H1 (cell line): ENCODE measurements around the gene SLC6A18. TPM values are rescaled to one million over a fixed set of nuclear protein-coding genes. Genes with fewer than 3 reads are reported as not detected.

Experiments
- CTCF ChIA-PET: fragments of 300-600 bp; sonication (Branson Sonifier 250); formaldehyde crosslinking; loops from one replicate; lab custom pipeline; 2021; ENCODE audit not compliant: partially characterized antibody; lab: Charles Lee
- POLR2A ChIA-PET: fragments of 300-600 bp; sonication (Branson Sonifier 250); formaldehyde crosslinking; loops from one replicate; lab custom pipeline; 2021; ENCODE audit warnings: inconsistent platforms; ENCODE audit not compliant: partially characterized antibody; lab: Charles Lee
- DNase-seq, 2 experiments: peaks; one replicate each; pipeline versions ENCODE4 v3.0.0 to v3.0.0-alpha.2; 2010 to 2022; ENCODE audit warnings: low spot score in 2 of 2, low read depth in 1 of 2, mixed read lengths in 1 of 2
- FAIRE-seq: peaks from 2 replicates; lab custom pipeline; 2011; peaks lifted over from hg19 to GRCh38; lab: Jason Lieb, UNC
- H2AFZ ChIP-seq: 2 replicates; pipeline ENCODE4 v1.8.1; 2012; ENCODE audit warnings: low read length, inconsistent platforms
- H2AK5ac ChIP-seq: 2 replicates; pipeline ENCODE4 v1.6.1; 2013; ENCODE audit warnings: low read depth, low read length
- H2BK120ac ChIP-seq: replicated peaks from 2 replicates; pipeline ENCODE3; 2013; ENCODE audit warnings: low read depth, low read length, inconsistent platforms
- H2BK12ac ChIP-seq: 2 replicates; pipeline ENCODE4 v1.6.1; 2013; ENCODE audit warnings: low read depth, low read length
- H2BK15ac ChIP-seq: 2 replicates; pipeline ENCODE4 v1.6.1; 2013; ENCODE audit warnings: low read length
- H2BK20ac ChIP-seq: 2 replicates; pipeline ENCODE4 v1.6.1; 2013; ENCODE audit warnings: low read length
- H2BK5ac ChIP-seq: 2 replicates; pipeline ENCODE4 v1.6.1; 2013; ENCODE audit warnings: low read depth, low read length
- H3K14ac ChIP-seq: 2 replicates; pipeline ENCODE4 v1.6.1; 2013; ENCODE audit warnings: inconsistent platforms; ENCODE audit not compliant: insufficient read length
- H3K18ac ChIP-seq: 2 replicates; pipeline ENCODE4 v1.6.1; 2013; ENCODE audit warnings: low read length; ENCODE audit errors: extremely low read depth
- H3K23ac ChIP-seq: 2 replicates; pipeline ENCODE4 v1.6.1; 2013; ENCODE audit warnings: inconsistent platforms; ENCODE audit not compliant: insufficient read length
- H3K23me2 ChIP-seq: 2 replicates; pipeline ENCODE4 v1.6.1; 2013; ENCODE audit warnings: low read depth, low read length
- H3K27ac ChIP-seq: 2 replicates; pipeline ENCODE4 v1.6.1; 2011; ENCODE audit warnings: low read depth, low read length, inconsistent platforms
- H3K27me3 ChIP-seq, 4 experiments: replicated peaks in 1 of 4; 1 replicate in 1 of 4; 2 replicates in 3 of 4; pipeline versions ENCODE4 v1.6.1 to v1.8.1; 2011 to 2013; ENCODE audit warnings: low read length in 3 of 4, mild to moderate bottlenecking in 3 of 4, inconsistent platforms in 2 of 4, mixed read lengths in 2 of 4, moderate library complexity in 1 of 4; ENCODE audit not compliant: control insufficient read depth in 3 of 4, insufficient read depth in 3 of 4; ENCODE audit errors: extremely low read depth in 1 of 4
- H3K36me3 ChIP-seq, 4 experiments: 2 replicates each; pipeline versions ENCODE4 v1.6.1 to v1.8.1; 2011 to 2013; ENCODE audit warnings: mild to moderate bottlenecking in 4 of 4, low read length in 3 of 4, moderate library complexity in 2 of 4, control low read depth in 1 of 4, inconsistent platforms in 1 of 4; ENCODE audit not compliant: insufficient read depth in 4 of 4, control insufficient read depth in 2 of 4
- H3K4ac ChIP-seq: replicated peaks from 2 replicates; pipeline ENCODE3; 2013; ENCODE audit warnings: low read length, low read depth, mixed read lengths, inconsistent platforms; ENCODE audit not compliant: insufficient read length
- H3K4me1 ChIP-seq, 4 experiments: replicated peaks in 1 of 4; 1 replicate in 1 of 4; 2 replicates in 3 of 4; pipeline versions ENCODE4 v1.6.1 to v1.8.1; 2011 to 2013; ENCODE audit warnings: low read length in 3 of 4, inconsistent platforms in 2 of 4, mixed read lengths in 1 of 4; ENCODE audit not compliant: insufficient read depth in 4 of 4, control insufficient read depth in 3 of 4
- H3K4me2 ChIP-seq, 2 experiments: 2 replicates each; pipeline versions ENCODE4 v1.6.1 to v1.8.1; 2011 to 2013; ENCODE audit warnings: low read depth in 2 of 2, low read length in 2 of 2, control low read depth in 1 of 2, inconsistent platforms in 1 of 2, mild to moderate bottlenecking in 1 of 2; ENCODE audit not compliant: insufficient read depth in 1 of 2
- H3K4me3 ChIP-seq, 4 experiments: fragments of 200-600, 300-600 bp in 1 of 4; sonication (generic), shearing (Covaris generic), sonication (Bioruptor Twin) in 1 of 4; 2 replicates each; pipeline versions ENCODE4 v1.5.1 to v1.8.1; 2011 to 2016; ENCODE audit warnings: low read length in 4 of 4, low read depth in 3 of 4, control low read depth in 2 of 4, inconsistent platforms in 2 of 4, mild to moderate bottlenecking in 2 of 4, mixed read lengths in 1 of 4, moderate library complexity in 1 of 4; ENCODE audit not compliant: insufficient read depth in 2 of 4; ENCODE audit errors: extremely low read depth in 1 of 4
- H3K56ac ChIP-seq: replicated peaks from 2 replicates; pipeline ENCODE3; 2013; ENCODE audit warnings: low read depth, mild to moderate bottlenecking, mixed read lengths, low read length, inconsistent platforms; ENCODE audit not compliant: insufficient read length
- H3K79me1 ChIP-seq: 2 replicates; pipeline ENCODE4 v1.6.1; 2013; ENCODE audit warnings: low read depth, low read length, control low read depth
- H3K79me2 ChIP-seq, 2 experiments: 2 replicates each; pipeline versions ENCODE4 v1.6.1 to v1.8.1; 2012 to 2013; ENCODE audit warnings: low read length in 2 of 2, mild to moderate bottlenecking in 2 of 2, inconsistent platforms in 1 of 2; ENCODE audit not compliant: insufficient read depth in 2 of 2, control insufficient read depth in 1 of 2
- H3K9ac ChIP-seq, 4 experiments: replicated peaks in 1 of 4; 1 replicate in 1 of 4; 2 replicates in 3 of 4; pipeline versions ENCODE4 v1.6.1 to v1.8.1; 2011 to 2013; ENCODE audit warnings: low read depth in 3 of 4, low read length in 3 of 4, control low read depth in 2 of 4, mild to moderate bottlenecking in 2 of 4, moderate library complexity in 2 of 4, inconsistent platforms in 1 of 4; ENCODE audit errors: extremely low read depth in 1 of 4
- H3K9me3 ChIP-seq, 2 experiments: 2 replicates each; pipeline versions ENCODE4 v1.6.1 to v1.8.1; 2012 to 2013; ENCODE audit warnings: mild to moderate bottlenecking in 2 of 2, moderate library complexity in 2 of 2, control low read depth in 1 of 2, inconsistent platforms in 1 of 2, low read depth in 1 of 2, low read length in 1 of 2, mixed read lengths in 1 of 2; ENCODE audit not compliant: insufficient read depth in 2 of 2
- H4K20me1 ChIP-seq, 2 experiments: replicated peaks in 1 of 2; 2 replicates each; pipeline versions ENCODE3 to v1.8.1; 2011 to 2013; ENCODE audit warnings: inconsistent platforms in 2 of 2, low read length in 2 of 2, mild to moderate bottlenecking in 1 of 2; ENCODE audit not compliant: insufficient read depth in 2 of 2, control insufficient read depth in 1 of 2
- H4K5ac ChIP-seq: 2 replicates; pipeline ENCODE4 v1.6.1; 2013; ENCODE audit warnings: low read length, low read depth, mixed read lengths, inconsistent platforms; ENCODE audit not compliant: insufficient read length
- H4K8ac ChIP-seq: 2 replicates; pipeline ENCODE4 v1.8.0; 2013; ENCODE audit warnings: mild to moderate bottlenecking, moderate library complexity, low read length, inconsistent platforms; ENCODE audit not compliant: insufficient read depth; ENCODE audit errors: extremely low read depth
- H4K91ac ChIP-seq: replicated peaks from 2 replicates; pipeline ENCODE3; 2013; ENCODE audit warnings: low read length, mixed read lengths, inconsistent platforms; ENCODE audit not compliant: insufficient read length
- ASH2L ChIP-seq: fragments of 200-600, 300-600 bp; sonication (generic); IDR thresholded peaks from one replicate; pipeline ENCODE4 v1.7.1; 2017; ENCODE audit warnings: low read length
- BACH1 ChIP-seq: IDR thresholded peaks from 2 replicates; pipeline ENCODE4 v1.6.1; 2012; ENCODE audit warnings: low read length, improper control_type of control experiment
- BRCA1 ChIP-seq: IDR thresholded peaks from 2 replicates; pipeline ENCODE4 v1.6.1; 2012; ENCODE audit warnings: low read depth, low read length, improper control_type of control experiment
- CBX5 ChIP-seq: fragments of 300-800, 300-1000 bp; sonication (generic); IDR thresholded peaks from 2 replicates; pipeline ENCODE4 v1.7.1; 2016; ENCODE audit warnings: antibody characterized with exemption, low read length, low read depth
- CREB1 ChIP-seq: IDR thresholded peaks from 2 replicates; pipeline ENCODE4 v1.6.1; 2012; ENCODE audit warnings: inconsistent platforms
- GABPA ChIP-seq: IDR thresholded peaks from 2 replicates; pipeline ENCODE4 v1.6.1; 2011; ENCODE audit warnings: mild to moderate bottlenecking, low read length, moderate library complexity, borderline replicate concordance; ENCODE audit not compliant: insufficient read depth
- POLR2AphosphoS5 ChIP-seq: IDR thresholded peaks from 2 replicates; pipeline ENCODE4 v1.6.1; 2011; ENCODE audit warnings: low read depth, low read length
- RFX5 ChIP-seq: IDR thresholded peaks from 2 replicates; pipeline ENCODE4 v1.6.1; 2011; ENCODE audit warnings: low read depth, low read length, improper control_type of control experiment, borderline replicate concordance
- RNF2 ChIP-seq: fragments of 200-900, 300-1000 bp; sonication (generic); IDR thresholded peaks from 2 replicates; pipeline ENCODE4 v1.7.1; 2016; ENCODE audit warnings: borderline replicate concordance, low read depth, mild to moderate bottlenecking, antibody characterized with exemption, low read length; ENCODE audit not compliant: poor library complexity, severe bottlenecking; ENCODE audit errors: missing control alignments
- RXRA ChIP-seq: IDR thresholded peaks from 2 replicates; pipeline ENCODE4 v1.6.1; 2011; ENCODE audit warnings: low read depth, mild to moderate bottlenecking, low read length, moderate library complexity; ENCODE audit not compliant: insufficient read depth
- SIRT6 ChIP-seq: IDR thresholded peaks from one replicate; pipeline ENCODE4 v1.7.1; 2012; ENCODE audit warnings: low read length, inconsistent platforms
- SUZ12 ChIP-seq: fragments of 200-600 bp; sonication (generic); IDR thresholded peaks from 2 replicates; pipeline ENCODE4 v1.6.1; 2012; ENCODE audit warnings: mild to moderate bottlenecking, inconsistent platforms, low read length, moderate library complexity, mixed read lengths
- TBP ChIP-seq: IDR thresholded peaks from 2 replicates; pipeline ENCODE4 v1.6.1; 2011; ENCODE audit warnings: low read depth, low read length, improper control_type of control experiment
- WGBS, 2 experiments: shearing (Covaris generic) in 1 of 2; methylation state at CpG; one replicate each; pipeline versions ENCODE4 v1.1.6 to v1.1.7; 2013 to 2015; ENCODE audit warnings: low lambda C conversion rate in 2 of 2, mixed read lengths in 2 of 2, inconsistent platforms in 1 of 2, low coverage in 1 of 2, missing lambda C conversion rate in 1 of 2; ENCODE audit not compliant: insufficient replicate concordance in 2 of 2, insufficient coverage in 1 of 2, insufficient read length in 1 of 2; ENCODE audit errors: extremely low coverage in 1 of 2, missing lambda C conversion rate in 1 of 2; 5-methylcytosine and 5-hydroxymethylcytosine counted together
- polyA plus RNA-seq, 7 experiments: library from polyadenylated mRNA; depleted of rRNA in 3 of 7; stranded (reverse) in 5 of 7; unstranded in 2 of 7; fragments of >200 nt in 5 of 7; fragments of 200-250 nt in 2 of 7; gene quantifications; 1 replicate in 5 of 7; 2 replicates in 1 of 7; 4 replicates in 1 of 7; pipeline versions ENCODE4 v1.2.1 to v1.2.3, GENCODE V29; 2011 to 2013; ENCODE audit warnings: missing spikeins in 2 of 7, mixed read lengths in 2 of 7
- total RNA-seq: library from RNA; stranded (reverse); fragmentation: NEBNext Ultra II Directional; extraction: Animal tissue kit (Norgen Biotek cat#: 25700); gene quantifications from 2 replicates; pipeline ENCODE4 v1.2.1, GENCODE V29; 2021

Gene SLC6A18
- total and polyA plus RNA-seq, 2 of the 8 experiments (the other 6 are each of a cell fraction or from before 2014, with no cell fraction given), result not detected

- Histone ChIP-seq H3K4me2 (no peak overlapping the region), H2BK15ac (no peak overlapping the region), H3K56ac (no peak overlapping the region), H3K36me3 (no peaks in the 10 kb centered on the region), H4K5ac (no peak overlapping the region), H3K18ac (no peak overlapping the region), H3K23me2 (peaks cover 2% of the 10 kb centered on the region; the same call in 1 of the 2 replicates), H3K79me1 (no peaks in the 10 kb centered on the region), H2BK12ac (no peak overlapping the region), H3K4me3 (no peak overlapping the region), H3K79me2 (no peaks in the 10 kb centered on the region), H2BK120ac (no peak overlapping the region), H3K4me1 (peaks cover 0 to 5% (median 0%) of the 10 kb centered on the region in 4 experiments; a peak in 3 of 7 replicates), H3K9me3 (no peaks in the 10 kb centered on the region), H3K14ac (no peak overlapping the region), H4K20me1 (peaks cover 8 to 10% of the 10 kb centered on the region in 2 experiments), H3K27ac (no peak overlapping the region), H2BK5ac (no peak overlapping the region), H2AFZ (no peak overlapping the region), H3K4ac (no peak overlapping the region), H3K27me3 (no peaks in the 10 kb centered on the region; a peak in 1 of 7 replicates), H3K23ac (no peak overlapping the region), H4K91ac (no peak overlapping the region), H4K8ac (no peak overlapping the region), H2BK20ac (no peak overlapping the region), H3K9ac (no peak overlapping the region), H2AK5ac (no peak overlapping the region)
- CTCF ChIA-PET, result interaction anchor here (0.6 to 3.1 kb wide), 5 partner anchors 35 to 237 kb away, joined by 3 to 13 read pairs (median 3); no protein-coding TSS in a partner anchor
- POLR2A ChIA-PET, result no interaction called here
- WGBS, 2 experiments, result 86% methylated on average over 23 of the region's 29 CpGs; no CpG with 5 or more reads in 1 of the 2 experiments
- DNase-seq, result no peak
- no peak for FAIRE-seq
- TF ChIP-seq SIRT6, result no peak
- no peak for TF ChIP-seq GABPA
- TF ChIP-seq RXRA, result no peak
- no peak for TF ChIP-seq RNF2
- no peak for TF ChIP-seq BRCA1
- TF ChIP-seq SUZ12, result no peak
- no peak for TF ChIP-seq CBX5
- TF ChIP-seq POLR2AphosphoS5, result no peak
- no peak for TF ChIP-seq RFX5
- TF ChIP-seq TBP, result no peak
- TF ChIP-seq BACH1, result no peak
- no peak for TF ChIP-seq CREB1
- no peak for TF ChIP-seq ASH2L
These were observed 24.4 kb downstream of the SLC6A18 start for GRCh38 chr5:1249366-1250280.
